ENCODE results near the gene ESF1. TPM values are rescaled to one million over a fixed set of nuclear protein-coding genes. Genes with fewer than 3 reads are reported as not detected.

The ESF1 gene
- total RNA-seq, 1 experiment from 2014 or later = 22.7 TPM

DNA sequence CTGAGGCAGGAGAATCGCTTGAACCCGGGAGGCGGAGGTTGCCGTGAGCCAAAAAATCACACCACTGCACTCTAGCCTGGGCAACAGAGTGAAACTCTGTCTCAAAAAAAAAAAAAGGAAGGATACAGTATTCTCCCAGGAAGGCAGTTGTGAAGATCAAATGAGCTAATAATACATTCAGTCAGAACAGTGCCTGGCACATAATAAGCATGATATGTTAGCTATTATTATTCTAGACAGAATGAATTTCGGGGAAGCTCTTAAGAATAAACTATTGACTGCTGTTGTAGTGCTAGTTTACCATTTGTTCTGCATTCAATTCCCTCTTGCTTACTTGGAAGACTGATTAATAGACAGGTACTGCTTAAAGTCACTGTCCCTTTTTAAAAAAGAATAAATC, 40.7 kb upstream of the ESF1 start:
- no peak overlapping the region for H3K4me3 Mint-ChIP-seq (ENCODE audit: unreplicated experiment)
- Histone ChIP-seq H3K4me3 (ENCODE audit: low read depth, low read length) (no peak overlapping the region), H3K4me1 (no peaks in the 10 kb centered on the region), H3K9me3 (no peaks in the 10 kb centered on the region), H3K36me3 (ENCODE audit: control insufficient read depth, insufficient read depth, low read length) (no peaks in the 10 kb centered on the region), H3K27me3 (replicated peaks; ENCODE audit: control insufficient read depth, insufficient read depth, low read length) (no peaks in the 10 kb centered on the region; the same call in 1 of the 2 replicates)
- intact Hi-C loops (cut with micrococcal nuclease; ENCODE audit: unreplicated experiment) = loop anchor here (1.0 kb wide), 1 partner anchor 45 kb away; no protein-coding TSS in a partner anchor
- H3K36me3 Mint-ChIP-seq (ENCODE audit: insufficient read depth, unreplicated experiment) = peaks cover under 1% of the 10 kb centered on the region
- BruUV-seq (replicated peaks) = no TSS peak
- H3K27ac Mint-ChIP-seq (ENCODE audit: unreplicated experiment) = no peak overlapping the region
- TF ChIP-seq, protein P1, sequence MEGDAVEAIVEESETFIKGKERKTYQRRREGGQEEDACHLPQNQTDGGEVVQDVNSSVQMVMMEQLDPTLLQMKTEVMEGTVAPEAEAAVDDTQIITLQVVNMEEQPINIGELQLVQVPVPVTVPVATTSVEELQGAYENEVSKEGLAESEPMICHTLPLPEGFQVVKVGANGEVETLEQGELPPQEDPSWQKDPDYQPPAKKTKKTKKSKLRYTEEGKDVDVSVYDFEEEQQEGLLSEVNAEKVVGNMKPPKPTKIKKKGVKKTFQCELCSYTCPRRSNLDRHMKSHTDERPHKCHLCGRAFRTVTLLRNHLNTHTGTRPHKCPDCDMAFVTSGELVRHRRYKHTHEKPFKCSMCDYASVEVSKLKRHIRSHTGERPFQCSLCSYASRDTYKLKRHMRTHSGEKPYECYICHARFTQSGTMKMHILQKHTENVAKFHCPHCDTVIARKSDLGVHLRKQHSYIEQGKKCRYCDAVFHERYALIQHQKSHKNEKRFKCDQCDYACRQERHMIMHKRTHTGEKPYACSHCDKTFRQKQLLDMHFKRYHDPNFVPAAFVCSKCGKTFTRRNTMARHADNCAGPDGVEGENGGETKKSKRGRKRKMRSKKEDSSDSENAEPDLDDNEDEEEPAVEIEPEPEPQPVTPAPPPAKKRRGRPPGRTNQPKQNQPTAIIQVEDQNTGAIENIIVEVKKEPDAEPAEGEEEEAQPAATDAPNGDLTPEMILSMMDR (IDR thresholded peaks at IDR 0.05; ENCODE audit: insufficient read depth in 1 of 2, low read depth in 1 of 2, low read length in 1 of 2, severe bottlenecking in 1 of 2, unreplicated experiment in 1 of 2) = no peak
- no peaks in the 10 kb centered on the region for H3K9me3 Mint-ChIP-seq (ENCODE audit: unreplicated experiment)
- ChIA-PET POLR2A (no interaction called here), CTCF (no interaction called here)
- H3K4me1 Mint-ChIP-seq (ENCODE audit: low read depth, unreplicated experiment) = no peaks in the 10 kb centered on the region
- no peak for DNase-seq
- H3K27me3 Mint-ChIP-seq (ENCODE audit: insufficient read depth, unreplicated experiment) = peaks cover 6% of the 10 kb centered on the region

DNA sequence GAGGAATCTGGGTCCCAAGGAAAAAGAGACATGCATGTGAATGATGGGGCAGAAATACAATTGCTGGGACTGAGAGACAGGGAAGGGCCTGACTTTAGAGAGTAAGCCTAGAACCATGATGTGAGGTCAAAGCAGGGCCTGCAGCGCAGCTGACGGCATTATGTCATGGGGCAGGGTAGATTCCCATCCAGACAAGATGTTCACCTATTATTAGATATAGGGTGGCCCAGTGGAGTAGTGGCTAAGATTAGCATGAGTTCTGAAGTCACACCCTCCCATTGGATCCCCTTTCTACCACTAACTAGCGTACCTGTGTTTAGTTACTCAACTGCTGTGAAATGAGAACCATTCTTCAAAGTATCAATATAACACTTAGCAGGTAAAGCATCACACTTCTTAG, 39.7 kb upstream of the ESF1 start:
- intact Hi-C loops (cut with micrococcal nuclease; ENCODE audit: unreplicated experiment) = no loop called here
- Mint-ChIP-seq H3K9me3 (ENCODE audit: unreplicated experiment) (no peaks in the 10 kb centered on the region), H3K4me1 (ENCODE audit: low read depth, unreplicated experiment) (no peaks in the 10 kb centered on the region), H3K27me3 (ENCODE audit: insufficient read depth, unreplicated experiment) (peaks cover 3% of the 10 kb centered on the region), H3K27ac (ENCODE audit: unreplicated experiment) (no peak overlapping the region), H3K36me3 (ENCODE audit: insufficient read depth, unreplicated experiment) (peaks cover 5% of the 10 kb centered on the region), H3K4me3 (ENCODE audit: unreplicated experiment) (no peak overlapping the region)
- no peaks in the 10 kb centered on the region for H3K4me1 ChIP-seq
- CTCF ChIA-PET = no interaction called here
- no peaks in the 10 kb centered on the region for H3K9me3 ChIP-seq
- POLR2A ChIA-PET = no interaction called here
- TF ChIP-seq, protein P1 (IDR thresholded peaks at IDR 0.05; ENCODE audit: insufficient read depth in 1 of 2, low read depth in 1 of 2, low read length in 1 of 2, severe bottlenecking in 1 of 2, unreplicated experiment in 1 of 2) = no peak
- no peaks in the 10 kb centered on the region; the same call in 1 of the 2 replicates for H3K27me3 ChIP-seq (replicated peaks; ENCODE audit: control insufficient read depth, insufficient read depth, low read length)
- H3K36me3 ChIP-seq (ENCODE audit: control insufficient read depth, insufficient read depth, low read length) = no peaks in the 10 kb centered on the region
- no TSS peak for BruUV-seq (replicated peaks)
- no peak for DNase-seq
- H3K4me3 ChIP-seq (ENCODE audit: low read depth, low read length) = no peak overlapping the region

DNA sequence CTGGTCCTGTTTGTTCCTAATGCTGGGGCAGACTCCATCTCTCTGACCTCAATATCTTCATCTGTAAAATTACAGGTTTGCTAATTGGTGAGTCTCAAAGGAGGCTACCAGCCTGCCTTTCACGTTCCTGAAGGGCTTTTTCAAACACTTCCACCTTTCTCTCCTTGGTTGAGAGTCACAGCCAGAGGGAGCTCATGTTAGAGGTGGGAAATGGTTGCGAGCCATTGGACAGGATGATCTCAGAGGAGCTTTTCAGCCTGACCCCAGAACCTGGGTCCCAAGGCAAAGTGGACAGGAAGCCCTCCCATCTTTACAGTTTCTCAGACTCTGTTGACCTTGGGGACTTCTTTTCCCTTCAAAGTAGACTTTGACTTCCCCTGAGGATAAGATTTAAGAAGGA, 37.7 kb upstream of the ESF1 start:
- H3K27me3 ChIP-seq (replicated peaks; ENCODE audit: control insufficient read depth, insufficient read depth, low read length) = no peaks in the 10 kb centered on the region; the same call in 1 of the 2 replicates
- H3K4me1 Mint-ChIP-seq (ENCODE audit: low read depth, unreplicated experiment) = no peaks in the 10 kb centered on the region
- intact Hi-C loops (cut with micrococcal nuclease; ENCODE audit: unreplicated experiment) = no loop called here
- TF ChIP-seq, protein P1 (IDR thresholded peaks at IDR 0.05; ENCODE audit: insufficient read depth in 1 of 2, low read depth in 1 of 2, low read length in 1 of 2, severe bottlenecking in 1 of 2, unreplicated experiment in 1 of 2) = no peak
- peaks cover 1% of the 10 kb centered on the region; the same call in 1 of the 2 replicates for H3K36me3 ChIP-seq (ENCODE audit: control insufficient read depth, insufficient read depth, low read length)
- H3K4me1 ChIP-seq = no peaks in the 10 kb centered on the region
- no peak overlapping the region for H3K4me3 ChIP-seq (ENCODE audit: low read depth, low read length)
- H3K4me3 Mint-ChIP-seq (ENCODE audit: unreplicated experiment) = no peak overlapping the region
- no peaks in the 10 kb centered on the region for H3K9me3 Mint-ChIP-seq (ENCODE audit: unreplicated experiment)
- no peaks in the 10 kb centered on the region for H3K9me3 ChIP-seq
- peaks cover 5% of the 10 kb centered on the region for H3K36me3 Mint-ChIP-seq (ENCODE audit: insufficient read depth, unreplicated experiment)
- ChIA-PET CTCF (interaction anchor here (0.9 kb wide), 1 partner anchor 232 kb away, joined by 4 read pairs; no protein-coding TSS in a partner anchor), POLR2A (no interaction called here)
- no peak overlapping the region for H3K27ac Mint-ChIP-seq (ENCODE audit: unreplicated experiment)
- DNase-seq = no peak
- no TSS peak for BruUV-seq (replicated peaks)
- H3K27me3 Mint-ChIP-seq (ENCODE audit: insufficient read depth, unreplicated experiment) = peaks cover 3% of the 10 kb centered on the region

Measured in Caco-2 (cell line).